GM21447 (cell line): ENCODE measurements around the gene NUDT1.
A peak's percentile ranks its signal among the peaks of the same experiment; 100 is the strongest.

ENCODE experiments used
- ATAC-seq: cut with Tn5 transposase; IDR thresholded peaks from one replicate; pipeline ENCODE4 v1.9.1; 2021; ENCODE audit not compliant: unreplicated experiment

NUDT1 gene

DNA sequence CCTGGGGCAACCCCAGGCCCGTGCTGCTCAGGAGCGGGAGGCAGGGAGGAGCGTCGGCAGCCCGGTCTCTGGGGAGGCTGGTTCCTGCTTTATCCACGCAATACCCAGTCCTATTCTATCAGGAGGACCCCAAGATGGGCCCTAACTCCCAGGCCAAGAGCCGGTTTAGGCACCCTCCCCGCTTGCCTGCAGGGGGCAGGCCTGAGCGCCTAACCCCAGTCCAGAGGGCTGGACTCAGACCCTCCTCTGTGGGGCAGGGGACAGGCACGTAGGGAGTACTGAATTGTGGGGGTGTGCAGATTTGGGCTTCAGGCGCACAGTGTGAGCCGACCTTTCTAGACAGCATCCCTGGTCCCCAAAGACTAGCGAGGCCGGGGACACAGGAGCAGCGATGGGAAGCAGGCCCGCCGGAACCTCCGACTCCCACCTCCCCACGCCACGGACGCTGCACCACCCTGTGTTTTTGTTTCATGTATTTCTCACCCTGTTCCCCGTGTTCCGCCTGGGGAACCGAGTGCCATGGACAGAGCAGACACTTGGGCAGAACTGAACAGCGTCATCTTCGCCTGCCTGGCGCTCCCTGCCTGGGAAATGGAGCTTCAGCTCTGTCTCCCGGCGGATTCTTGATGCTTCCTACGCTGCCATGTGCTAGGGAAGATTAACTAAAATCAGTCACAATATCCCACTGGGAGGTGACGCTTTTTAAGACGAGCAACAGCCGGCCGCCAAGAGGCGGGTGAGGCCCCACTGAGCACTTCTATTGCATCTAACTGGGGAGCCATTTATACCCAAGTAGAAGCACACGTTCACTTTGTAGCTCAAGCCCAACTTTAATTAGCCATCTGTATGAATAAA is 5.3 kb downstream of the NUDT1 start:
- ATAC-seq: no peak

- peak; percentile 70 for ATAC-seq
These were observed 7.1 kb downstream of the NUDT1 start for GRCh38 chr7:2248984-2249694.

- no peak for ATAC-seq
These were observed 7.8 kb downstream of the NUDT1 start for GRCh38 chr7:2249744-2250323.

DNA sequence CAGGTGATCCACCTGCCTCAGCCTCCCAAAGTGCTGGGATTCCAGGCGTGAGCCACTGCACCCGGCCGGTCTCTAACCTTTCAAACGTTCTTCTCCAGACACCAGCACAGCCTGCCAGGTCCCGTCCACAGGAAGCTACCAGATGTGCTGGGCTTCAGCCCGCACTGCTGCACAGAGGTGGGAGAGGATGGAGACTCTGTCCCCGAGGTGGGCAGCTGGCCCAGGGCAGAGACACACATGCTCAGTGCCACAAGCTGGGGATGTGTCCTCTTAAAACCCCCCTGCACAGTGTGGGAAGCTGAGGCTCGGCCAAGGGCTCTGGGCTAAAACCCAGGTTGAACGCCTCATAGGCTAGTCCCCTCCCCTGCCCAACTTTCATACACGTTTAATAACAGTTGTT is 9.4 kb downstream of the NUDT1 start:
- ATAC-seq: no peak

DNA sequence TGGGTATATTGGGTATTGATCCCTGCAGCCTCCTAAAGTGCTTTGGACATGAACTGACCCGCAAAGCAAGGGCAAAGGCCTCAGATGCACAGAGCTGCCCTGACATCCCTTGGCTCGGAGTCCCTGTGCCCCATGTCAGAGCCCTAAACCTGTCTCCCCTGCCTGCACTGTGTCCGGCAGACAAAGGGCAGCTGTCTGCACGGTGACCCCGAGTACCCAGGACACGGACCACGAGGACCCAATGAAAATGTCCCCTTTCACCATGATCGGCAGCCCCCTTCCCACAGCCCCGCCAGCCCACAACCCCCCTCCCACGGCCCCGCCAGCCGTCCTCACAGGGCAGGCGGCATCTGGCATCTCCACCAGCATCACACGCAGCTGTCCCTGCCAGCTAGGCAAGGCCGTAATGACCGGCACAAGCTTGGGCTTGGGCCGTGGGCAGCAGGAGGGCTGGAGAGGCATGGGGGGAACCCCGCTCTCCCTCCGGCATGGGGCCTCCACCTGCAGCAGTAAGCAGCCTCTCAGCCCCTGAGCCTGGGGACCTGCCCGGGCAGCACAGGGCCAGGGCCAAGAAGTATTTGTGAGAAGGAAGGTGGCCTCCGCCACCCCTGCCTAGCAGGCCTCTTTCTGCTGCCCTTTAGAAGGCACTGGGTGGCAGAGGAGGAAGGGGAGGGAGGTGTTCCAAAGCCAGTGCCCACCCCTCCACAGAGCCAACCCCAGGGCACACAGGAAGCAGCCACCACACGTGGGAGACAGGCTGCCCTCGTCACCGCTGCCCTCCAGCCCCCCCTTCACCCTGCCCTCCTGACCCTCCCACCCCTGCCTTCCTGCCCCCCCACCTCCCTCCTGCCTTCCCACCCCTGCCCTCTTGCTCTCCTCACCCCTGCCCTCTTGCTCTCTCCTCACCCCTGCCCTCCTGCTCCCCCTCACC is 10.1 kb downstream of the NUDT1 start:
- no peak for ATAC-seq

DNA sequence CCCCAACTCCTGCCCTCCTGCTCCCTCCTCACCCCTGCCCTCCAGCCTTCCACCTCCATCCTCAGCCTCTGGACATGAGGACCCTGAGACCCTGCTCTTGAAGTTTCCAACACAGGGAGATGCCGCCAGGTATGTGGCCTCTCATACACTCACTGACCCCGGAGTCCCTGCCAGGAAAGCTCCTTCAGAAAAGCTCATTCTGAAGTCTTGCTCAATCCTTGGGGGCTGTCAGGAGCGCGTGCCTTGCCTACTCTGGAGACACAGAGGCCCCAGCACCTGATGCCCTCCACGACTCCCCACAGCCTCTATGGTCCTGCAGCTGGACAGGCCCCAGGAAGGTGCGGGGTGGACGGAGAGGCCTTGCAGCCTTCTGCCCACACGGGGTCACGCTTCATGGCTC is 11.0 kb downstream of the NUDT1 start:
- ATAC-seq: no peak

- no peak for ATAC-seq
These were observed 11.7 kb downstream of the NUDT1 start for GRCh38 chr7:2253525-2254244.

GRCh38 chr7:2254429-2255144 is 12.6 kb downstream of the NUDT1 start:
- no peak for ATAC-seq

DNA sequence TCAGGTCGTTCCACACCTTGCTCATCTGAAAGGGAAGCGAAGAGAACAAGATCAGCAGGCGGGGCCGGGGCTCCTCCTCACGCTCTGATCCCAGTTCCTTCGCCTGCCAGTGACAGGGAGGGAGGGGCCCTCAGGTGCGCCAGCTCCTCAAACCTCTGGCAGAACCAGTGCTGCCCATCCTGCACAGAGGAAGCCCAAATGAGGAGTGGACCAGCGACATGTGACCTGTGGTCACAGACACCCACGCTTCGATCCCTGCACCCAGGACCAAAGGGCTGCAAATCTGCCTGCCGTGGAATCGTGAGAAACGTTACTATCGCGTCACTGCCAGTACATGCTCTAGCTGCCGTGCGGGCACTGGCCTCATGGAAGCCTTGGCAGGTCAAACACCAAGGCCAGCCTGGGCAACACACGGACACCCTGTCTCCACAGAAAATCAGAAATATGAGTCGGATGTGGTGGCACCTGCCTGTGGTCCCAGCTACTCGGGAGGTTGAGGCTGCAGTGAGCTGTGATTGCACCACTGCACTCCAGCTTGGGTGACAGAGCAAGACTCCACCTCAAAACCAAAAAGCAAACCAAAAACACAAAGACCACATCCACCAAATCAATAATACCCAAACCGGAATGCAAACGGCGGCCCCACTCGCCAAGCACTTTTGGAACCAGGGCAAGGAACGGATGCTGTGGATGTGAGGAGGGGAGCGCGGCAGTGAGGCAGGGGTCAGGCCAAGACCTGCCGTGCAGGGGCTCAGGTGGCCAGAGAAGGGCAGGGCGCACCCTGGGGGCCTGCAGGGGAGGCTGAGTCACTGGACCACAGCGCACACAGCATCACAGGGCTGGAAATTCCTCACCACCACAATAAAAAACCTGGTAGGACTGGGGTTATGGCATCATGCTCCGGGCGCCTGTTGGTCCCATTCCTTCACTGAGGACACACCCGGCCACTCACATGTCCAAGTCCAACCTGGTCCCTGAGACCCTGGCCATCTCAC is 13.4 kb downstream of the NUDT1 start:
- no peak for ATAC-seq

- no peak for ATAC-seq
These were observed 14.4 kb downstream of the NUDT1 start for GRCh38 chr7:2256306-2257045.

- ATAC-seq: no peak
These were observed 15.1 kb downstream of the NUDT1 start for GRCh38 chr7:2257046-2257551.

GRCh38 chr7:2257651-2258050 is 15.6 kb downstream of the NUDT1 start:
- no peak for ATAC-seq

- ATAC-seq: peak; percentile 75
These were observed 16.8 kb downstream of the NUDT1 start for GRCh38 chr7:2258661-2259365.

GRCh38 chr7:2259480-2259879 is 17.5 kb downstream of the NUDT1 start:
- no peak for ATAC-seq

GRCh38 chr7:2260820-2261219 is 18.8 kb downstream of the NUDT1 start:
- ATAC-seq: no peak

- no peak for ATAC-seq
These were observed 19.6 kb downstream of the NUDT1 start for GRCh38 chr7:2261611-2262010.

- no peak for ATAC-seq
These were observed 21.1 kb downstream of the NUDT1 start for GRCh38 chr7:2263176-2263575.
